IMR-90 (cell line): Measurements from ENCODE around the gene SLC2A1. TPM values are rescaled to one million over a fixed set of nuclear protein-coding genes. Genes with fewer than 3 reads are reported as not detected.
A peak's percentile ranks its signal among the peaks of the same experiment; 100 is the strongest.

Source experiments
- ATAC-seq: fragments of 200-7000 bp; cut with Tn5 transposase; 2 replicates; pipeline ENCODE4 v1.9.1; 2020; ENCODE audit warnings: low read depth, mild to moderate bottlenecking, moderate library complexity
- BruUV-seq: library from RNA; stranded (reverse); fragments of 400-500 nt; replicated peaks from 2 replicates; lab custom pipeline; 2021; lab: Mats Ljungman, UMichigan
- CTCF ChIA-PET: fragments of 300-600 bp; formaldehyde crosslinking; extraction: SDS; loops from one replicate; lab custom pipeline; 2021; ENCODE audit warnings: antibody characterized with exemption; lab: Yijun Ruan, JAX
- POLR2A ChIA-PET: fragments of 300-600 bp; sonication (Branson Sonifier 250); formaldehyde crosslinking; loops from one replicate; lab custom pipeline; 2022; ENCODE audit warnings: antibody characterized with exemption; ENCODE audit not compliant: unreplicated experiment; lab: Charles Lee
- DNase-seq: peaks from one replicate; pipeline ENCODE4 v3.0.0; 2013
- H2AFZ ChIP-seq: replicated peaks from 2 replicates; pipeline ENCODE3; 2013; ENCODE audit warnings: low read length, mild to moderate bottlenecking; ENCODE audit not compliant: poor library complexity
- H2AK5ac ChIP-seq: 2 replicates; pipeline ENCODE4 v1.6.1; 2013; ENCODE audit warnings: low read depth, low read length, inconsistent platforms
- H2AK9ac ChIP-seq: replicated peaks from 2 replicates; pipeline ENCODE3; 2013; ENCODE audit warnings: mild to moderate bottlenecking, low read depth, low read length, moderate library complexity; ENCODE audit not compliant: poor library complexity
- H2BK120ac ChIP-seq: 2 replicates; pipeline ENCODE4 v1.6.1; 2013; ENCODE audit warnings: low read depth, low read length, inconsistent platforms
- H2BK15ac ChIP-seq: 3 replicates; pipeline ENCODE4 v1.6.1; 2013; ENCODE audit warnings: low read depth, low read length, inconsistent platforms
- H2BK20ac ChIP-seq: 2 replicates; pipeline ENCODE4 v1.6.1; 2013; ENCODE audit warnings: low read depth, mild to moderate bottlenecking, inconsistent platforms, low read length, moderate library complexity
- H2BK5ac ChIP-seq: 2 replicates; pipeline ENCODE4 v1.6.1; 2013; ENCODE audit warnings: mild to moderate bottlenecking, low read depth, low read length, inconsistent platforms; ENCODE audit not compliant: poor library complexity, severe bottlenecking
- H3K14ac ChIP-seq: replicated peaks from 2 replicates; pipeline ENCODE4 v1.6.1; 2013; ENCODE audit warnings: low read depth, low read length, inconsistent platforms
- H3K18ac ChIP-seq: 2 replicates; pipeline ENCODE4 v1.6.1; 2013; ENCODE audit warnings: low read depth, low read length, control low read depth
- H3K23ac ChIP-seq: 2 replicates; pipeline ENCODE4 v1.6.1; 2013; ENCODE audit warnings: low read depth, low read length, inconsistent platforms
- H3K27ac ChIP-seq: 2 replicates; pipeline ENCODE4 v1.5.1; 2013; ENCODE audit warnings: mild to moderate bottlenecking, control low read depth, low read length; ENCODE audit not compliant: insufficient read depth
- H3K27me3 ChIP-seq: 2 replicates; pipeline ENCODE4 v1.6.1; 2013; ENCODE audit warnings: low read length; ENCODE audit not compliant: control insufficient read depth, insufficient read depth
- H3K36me3 ChIP-seq: 2 replicates; pipeline ENCODE4 v1.6.1; 2013; ENCODE audit warnings: low read length, mixed read lengths; ENCODE audit not compliant: control insufficient read depth, insufficient read depth
- H3K4ac ChIP-seq: 2 replicates; pipeline ENCODE4 v1.6.1; 2013; ENCODE audit warnings: low read depth, low read length, inconsistent platforms
- H3K4me1 ChIP-seq: 2 replicates; pipeline ENCODE4 v1.6.1; 2013; ENCODE audit warnings: low read length, mixed read lengths; ENCODE audit not compliant: control insufficient read depth, insufficient read depth
- H3K4me2 ChIP-seq: 2 replicates; pipeline ENCODE4 v1.6.1; 2013; ENCODE audit warnings: low read depth, mild to moderate bottlenecking, control low read depth, low read length, moderate library complexity
- H3K4me3 ChIP-seq: 2 replicates; pipeline ENCODE4 v1.5.1; 2013; ENCODE audit warnings: low read depth, mild to moderate bottlenecking, control low read depth, low read length, moderate library complexity; ENCODE audit not compliant: insufficient read depth
- H3K56ac ChIP-seq: 2 replicates; pipeline ENCODE4 v1.6.1; 2013; ENCODE audit warnings: low read length, inconsistent platforms; ENCODE audit not compliant: insufficient read depth; ENCODE audit errors: extremely low read depth
- H3K79me1 ChIP-seq, 2 experiments: 2 replicates each; pipeline ENCODE4 v1.6.1; 2013; ENCODE audit warnings: low read length in 2 of 2, inconsistent platforms in 1 of 2, low read depth in 1 of 2
- H3K9ac ChIP-seq: 2 replicates; pipeline ENCODE4 v1.6.1; 2013; ENCODE audit warnings: low read depth, low read length, control low read depth
- H3K9me1 ChIP-seq: 2 replicates; pipeline ENCODE4 v1.6.1; 2013; ENCODE audit warnings: low read length, inconsistent platforms; ENCODE audit not compliant: insufficient read depth
- H3K9me3 ChIP-seq: 2 replicates; pipeline ENCODE4 v1.6.1; 2013; ENCODE audit warnings: low read length; ENCODE audit not compliant: control insufficient read depth, insufficient read depth
- H4K20me1 ChIP-seq: 2 replicates; pipeline ENCODE4 v1.6.1; 2013; ENCODE audit warnings: low read length, inconsistent platforms; ENCODE audit not compliant: insufficient read depth
- H4K5ac ChIP-seq: 2 replicates; pipeline ENCODE4 v1.6.1; 2013; ENCODE audit warnings: mild to moderate bottlenecking, low read depth, low read length, control low read depth
- H4K8ac ChIP-seq, 2 experiments: 2 replicates each; pipeline ENCODE4 v1.6.1; 2013; ENCODE audit warnings: low read depth in 2 of 2, low read length in 2 of 2, control low read depth in 1 of 2, inconsistent platforms in 1 of 2
- H4K91ac ChIP-seq: 2 replicates; pipeline ENCODE4 v1.6.1; 2013; ENCODE audit warnings: low read depth, low read length, inconsistent platforms; ENCODE audit not compliant: insufficient read depth
- BHLHE40 ChIP-seq: fragments of 150-350 bp; IDR thresholded peaks from 2 replicates; pipeline ENCODE4 v1.6.1; 2016; ENCODE audit warnings: mild to moderate bottlenecking, low read depth, low read length
- CHD1 ChIP-seq: IDR thresholded peaks from 2 replicates; pipeline ENCODE4 v1.6.1; 2012; ENCODE audit warnings: low read depth, low read length, improper control_type of control experiment
- CTCF ChIP-seq: conservative IDR thresholded peaks from 2 replicates; pipeline ENCODE4 v1.5.1; 2012; ENCODE audit warnings: mild to moderate bottlenecking, low read depth, low read length, improper control_type of control experiment
- MAFK ChIP-seq: IDR thresholded peaks from 2 replicates; pipeline ENCODE4 v1.6.1; 2012; ENCODE audit warnings: low read depth, low read length, improper control_type of control experiment
- MXI1 ChIP-seq: IDR thresholded peaks from 2 replicates; pipeline ENCODE4 v1.6.1; 2012; ENCODE audit warnings: low read depth, mild to moderate bottlenecking, low read length, moderate library complexity, borderline replicate concordance
- NFE2L2 ChIP-seq: fragments of 150-350 bp; IDR thresholded peaks from 2 replicates; pipeline ENCODE4 v1.6.1; 2016; ENCODE audit warnings: low read depth, mild to moderate bottlenecking, low read length
- RAD21 ChIP-seq: IDR thresholded peaks from 2 replicates; pipeline ENCODE4 v1.6.1; 2012; ENCODE audit warnings: low read length, improper control_type of control experiment
- RCOR1 ChIP-seq: IDR thresholded peaks from 2 replicates; pipeline ENCODE4 v1.6.1; 2012; ENCODE audit warnings: mild to moderate bottlenecking, low read length, improper control_type of control experiment; ENCODE audit not compliant: insufficient replicate concordance
- RFX5 ChIP-seq: IDR thresholded peaks from 2 replicates; pipeline ENCODE4 v1.8.0; 2012; ENCODE audit warnings: low read depth, mild to moderate bottlenecking, low read length, moderate library complexity
- WGBS, 2 experiments: methylation state at CpG; one replicate each; pipeline versions ENCODE4 v1.1.5 to v1.1.7; 2013; ENCODE audit warnings: missing lambda C conversion rate in 2 of 2; ENCODE audit not compliant: insufficient read length in 1 of 2; ENCODE audit errors: extremely low coverage in 2 of 2; 5-methylcytosine and 5-hydroxymethylcytosine counted together
- dilution Hi-C: fragments of 300-500 bp; cut with HindIII; formaldehyde crosslinking; loops from one replicate; pipeline ENCODE4 v1.14.3; 2018; ENCODE audit warnings: low sequenced_read_pairs; ENCODE audit not compliant: unreplicated experiment
- in situ Hi-C: fragments of 300-500 bp; cut with MboI; formaldehyde crosslinking; loops from 3 replicates; pipeline ENCODE4 v1.14.3; 2019; ENCODE audit warnings: low sequenced_read_pairs, inconsistent platforms, mixed read lengths
- intact Hi-C: fragments of 100-400 bp; cut with micrococcal nuclease; formaldehyde crosslinking; loops from 2 replicates; pipeline ENCODE4 v1.10.0; 2022
- polyA plus RNA-seq, 3 experiments: library from polyadenylated mRNA; depleted of rRNA; stranded (reverse); fragments of >200 nt; gene quantifications; 2 replicates each; pipeline ENCODE4 v1.2.3, GENCODE V29; 2012; ENCODE audit warnings: low replicate concordance in 1 of 3
- total RNA-seq: library from RNA; depleted of rRNA; stranded (reverse); fragments of >200 nt; gene quantifications from 2 replicates; pipeline ENCODE4 v1.2.3, GENCODE V29; 2012

The SLC2A1 gene
- total and polyA plus RNA-seq, 2 of the 4 experiments (the other 2 are of a cell fraction) = 200 to 395 TPM

GRCh38 chr1:42963378-42964043 lies 4.8 kb upstream of the SLC2A1 start (continued):
- TF ChIP-seq RAD21 = no peak
- peak; percentile 46; the same call in 1 of the 2 replicates for TF ChIP-seq NFE2L2

- peak overlapping the region; percentile 67 for H3K4me2 ChIP-seq
- no TSS peak for BruUV-seq
- H3K4ac ChIP-seq = peak overlapping the region; percentile 99
- H3K9me3 ChIP-seq = no peaks in the 10 kb centered on the region
- no peak overlapping the region for H3K4me3 ChIP-seq
- H4K5ac ChIP-seq = peak overlapping the region; percentile 97
- H3K27ac ChIP-seq = peak overlapping the region; percentile 97
- peak overlapping the region; percentile 90 for H2AK9ac ChIP-seq
- ChIA-PET POLR2A (interaction anchor here (1.2 kb wide), 1 partner anchor 110 kb away, joined by 4 read pairs; no protein-coding TSS in a partner anchor), CTCF (interaction anchor here (1.0 to 1.3 kb wide), 4 partner anchors 19 to 111 kb away, joined by 4 to 5 read pairs (median 4); no protein-coding TSS in a partner anchor)
- H3K18ac ChIP-seq = peak overlapping the region; percentile 95
- H2BK5ac ChIP-seq = peak overlapping the region; percentile 92
- peak overlapping the region; percentile 92 for H3K14ac ChIP-seq
- 71% methylated on average over 5 of the region's 13 CpGs; no CpG with 5 or more reads in 1 of the 2 experiments for WGBS, 2 experiments
- ATAC-seq = peak; percentile 1; the same call in 1 of the 2 replicates
- H3K27me3 ChIP-seq = no peaks in the 10 kb centered on the region
- peaks cover 35% of the 10 kb centered on the region for H3K4me1 ChIP-seq
- H3K23ac ChIP-seq = peak overlapping the region; percentile 97
- peak overlapping the region; percentile 94 for H2BK120ac ChIP-seq
- dilution Hi-C loops (no loop called here), in situ Hi-C loops (no loop called here), intact Hi-C loops (no loop called here)
- peak overlapping the region; percentile 80 for H3K9ac ChIP-seq
- H2BK15ac ChIP-seq = peak overlapping the region; percentile 99
- H4K20me1 ChIP-seq = peaks cover 8% of the 10 kb centered on the region
- peak overlapping the region; percentile 68 for H2AFZ ChIP-seq
- H3K36me3 ChIP-seq = no peaks in the 10 kb centered on the region
- peak overlapping the region; percentile 100 for H4K91ac ChIP-seq
- H4K8ac ChIP-seq = peak overlapping the region; percentile 89 to 94
- TF ChIP-seq RFX5 (no peak), RCOR1 (no peak), CHD1 (no peak), RAD21 (no peak), NFE2L2 (no peak), MXI1 (no peak), MAFK (peak; percentile 100), CTCF (no peak), BHLHE40 (0 out of 2 replicates have a peak, but pooled peaks have one; percentile 3)
- peak overlapping the region; percentile 98 for H2BK20ac ChIP-seq
- DNase-seq = peak; percentile 73
- H2AK5ac ChIP-seq = peak overlapping the region; percentile 99
- H3K79me1 ChIP-seq = peaks cover 25 to 46% of the 10 kb centered on the region in 2 experiments
- peak overlapping the region; percentile 83 for H3K56ac ChIP-seq
- peaks cover 28% of the 10 kb centered on the region for H3K9me1 ChIP-seq
Observed at GRCh38 chr1:42962641-42963377, 4.1 kb upstream of the SLC2A1 start.
